Neural progenitor cell (in vitro differentiated cells): ENCODE data around the gene TMEM120B.

Experiments used
- EZH2 ChIP-seq: fragments of 200-600 bp; sonication (generic); IDR thresholded peaks from 2 replicates; pipeline ENCODE4 v1.6.1; 2017; ENCODE audit warnings: antibody characterized with exemption, mild to moderate bottlenecking, moderate library complexity
- EZH2phosphoT487 ChIP-seq: fragments of 200-600 bp; sonication (generic); IDR thresholded peaks from 2 replicates; pipeline ENCODE4 v1.6.1; 2017; ENCODE audit warnings: antibody characterized with exemption
- TF ChIP-seq, protein P1 (sequence below): fragments of 200-600 bp; sonication (generic); IDR thresholded peaks from 2 replicates; pipeline ENCODE4 v1.5.1; 2017; ENCODE audit warnings: antibody characterized with exemption, mild to moderate bottlenecking

DNA sequence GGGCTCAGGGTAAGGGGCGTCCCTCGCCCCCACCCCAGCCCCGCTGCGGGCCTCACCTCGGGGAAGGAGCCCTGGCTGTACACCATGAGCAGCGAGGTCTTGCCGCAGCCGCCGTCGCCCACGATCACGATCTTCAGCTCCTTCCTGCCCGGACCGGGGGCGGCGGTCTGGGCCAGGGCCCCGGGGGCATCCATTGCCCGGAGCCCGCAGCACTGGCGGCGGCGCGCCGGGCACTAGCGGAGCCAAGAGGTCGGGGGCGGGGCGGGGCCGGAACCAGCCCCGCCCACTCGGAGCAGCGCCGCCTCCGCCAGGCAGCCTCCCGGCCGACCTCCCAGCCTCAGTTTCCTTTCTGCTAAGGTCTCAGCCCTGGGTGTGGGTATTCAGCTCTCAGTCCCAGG lies 80.9 kb downstream of the TMEM120B start, which contains the start of gene RHOF:
- TF ChIP-seq, protein P1, sequence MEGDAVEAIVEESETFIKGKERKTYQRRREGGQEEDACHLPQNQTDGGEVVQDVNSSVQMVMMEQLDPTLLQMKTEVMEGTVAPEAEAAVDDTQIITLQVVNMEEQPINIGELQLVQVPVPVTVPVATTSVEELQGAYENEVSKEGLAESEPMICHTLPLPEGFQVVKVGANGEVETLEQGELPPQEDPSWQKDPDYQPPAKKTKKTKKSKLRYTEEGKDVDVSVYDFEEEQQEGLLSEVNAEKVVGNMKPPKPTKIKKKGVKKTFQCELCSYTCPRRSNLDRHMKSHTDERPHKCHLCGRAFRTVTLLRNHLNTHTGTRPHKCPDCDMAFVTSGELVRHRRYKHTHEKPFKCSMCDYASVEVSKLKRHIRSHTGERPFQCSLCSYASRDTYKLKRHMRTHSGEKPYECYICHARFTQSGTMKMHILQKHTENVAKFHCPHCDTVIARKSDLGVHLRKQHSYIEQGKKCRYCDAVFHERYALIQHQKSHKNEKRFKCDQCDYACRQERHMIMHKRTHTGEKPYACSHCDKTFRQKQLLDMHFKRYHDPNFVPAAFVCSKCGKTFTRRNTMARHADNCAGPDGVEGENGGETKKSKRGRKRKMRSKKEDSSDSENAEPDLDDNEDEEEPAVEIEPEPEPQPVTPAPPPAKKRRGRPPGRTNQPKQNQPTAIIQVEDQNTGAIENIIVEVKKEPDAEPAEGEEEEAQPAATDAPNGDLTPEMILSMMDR, result no peak
- TF ChIP-seq EZH2 (no peak), EZH2phosphoT487 (no peak)
